Chondrocyte (in vitro differentiated cells): ENCODE results near the gene MED29. TPM values are rescaled to one million over a fixed set of nuclear protein-coding genes. Genes with fewer than 3 reads are reported as not detected.

Experiments used
- DNase-seq: peaks from one replicate; pipeline ENCODE4 v3.0.0; 2021; ENCODE audit warnings: mixed read lengths, low spot score
- H3K27ac Mint-ChIP-seq: one replicate; pipeline ENCODE4 v1.8.0; 2021; ENCODE audit warnings: mild to moderate bottlenecking, moderate library complexity, mixed read lengths; ENCODE audit not compliant: unreplicated experiment
- H3K27me3 Mint-ChIP-seq: 2 replicates; pipeline ENCODE4 v1.8.0; 2021; ENCODE audit warnings: low read depth, mixed read lengths
- H3K36me3 Mint-ChIP-seq: 2 replicates; pipeline ENCODE4 v1.8.0; 2021; ENCODE audit warnings: low read depth, mixed read lengths
- H3K4me1 Mint-ChIP-seq: 2 replicates; pipeline ENCODE4 v1.8.0; 2021; ENCODE audit warnings: low read depth, mild to moderate bottlenecking, mixed read lengths
- H3K4me3 Mint-ChIP-seq: one replicate; pipeline ENCODE4 v1.8.0; 2021; ENCODE audit warnings: mild to moderate bottlenecking, moderate library complexity, mixed read lengths; ENCODE audit not compliant: unreplicated experiment
- H3K9me3 Mint-ChIP-seq: 2 replicates; pipeline ENCODE4 v1.8.0; 2021; ENCODE audit warnings: low read depth, mixed read lengths
- total RNA-seq: library from RNA; stranded (reverse); gene quantifications from 3 replicates; pipeline ENCODE4 v1.2.1, GENCODE V29; 2021
- TF ChIP-seq, protein P1 (sequence below): fragments of 200-600 bp; sonication (generic); IDR thresholded peaks from 2 replicates; pipeline ENCODE4 v1.5.0; 2021; ENCODE audit warnings: antibody characterized with exemption, mild to moderate bottlenecking, moderate library complexity

MED29 gene
- total RNA-seq, 1 donor from 2014 or later, result 28.7 TPM

DNA sequence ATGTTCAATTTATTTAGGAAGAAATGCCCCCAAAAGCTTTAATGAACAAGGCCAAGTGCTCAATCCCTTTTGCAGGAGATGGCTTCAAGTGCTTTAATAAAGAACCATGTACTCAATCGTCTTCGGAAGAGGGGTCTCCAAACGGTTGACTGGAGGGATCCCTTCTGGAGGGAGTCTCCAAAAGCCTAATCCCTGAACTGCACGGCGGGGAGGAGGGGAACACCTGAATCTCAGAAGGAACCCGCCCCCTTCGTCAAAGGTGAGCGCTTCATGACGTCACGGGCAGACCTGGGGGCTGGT lies 777 bp upstream of the MED29 start:
- TF ChIP-seq, protein P1, sequence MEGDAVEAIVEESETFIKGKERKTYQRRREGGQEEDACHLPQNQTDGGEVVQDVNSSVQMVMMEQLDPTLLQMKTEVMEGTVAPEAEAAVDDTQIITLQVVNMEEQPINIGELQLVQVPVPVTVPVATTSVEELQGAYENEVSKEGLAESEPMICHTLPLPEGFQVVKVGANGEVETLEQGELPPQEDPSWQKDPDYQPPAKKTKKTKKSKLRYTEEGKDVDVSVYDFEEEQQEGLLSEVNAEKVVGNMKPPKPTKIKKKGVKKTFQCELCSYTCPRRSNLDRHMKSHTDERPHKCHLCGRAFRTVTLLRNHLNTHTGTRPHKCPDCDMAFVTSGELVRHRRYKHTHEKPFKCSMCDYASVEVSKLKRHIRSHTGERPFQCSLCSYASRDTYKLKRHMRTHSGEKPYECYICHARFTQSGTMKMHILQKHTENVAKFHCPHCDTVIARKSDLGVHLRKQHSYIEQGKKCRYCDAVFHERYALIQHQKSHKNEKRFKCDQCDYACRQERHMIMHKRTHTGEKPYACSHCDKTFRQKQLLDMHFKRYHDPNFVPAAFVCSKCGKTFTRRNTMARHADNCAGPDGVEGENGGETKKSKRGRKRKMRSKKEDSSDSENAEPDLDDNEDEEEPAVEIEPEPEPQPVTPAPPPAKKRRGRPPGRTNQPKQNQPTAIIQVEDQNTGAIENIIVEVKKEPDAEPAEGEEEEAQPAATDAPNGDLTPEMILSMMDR, result no peak
- H3K36me3 Mint-ChIP-seq, result peaks cover 24% of the 10 kb centered on the region

DNA sequence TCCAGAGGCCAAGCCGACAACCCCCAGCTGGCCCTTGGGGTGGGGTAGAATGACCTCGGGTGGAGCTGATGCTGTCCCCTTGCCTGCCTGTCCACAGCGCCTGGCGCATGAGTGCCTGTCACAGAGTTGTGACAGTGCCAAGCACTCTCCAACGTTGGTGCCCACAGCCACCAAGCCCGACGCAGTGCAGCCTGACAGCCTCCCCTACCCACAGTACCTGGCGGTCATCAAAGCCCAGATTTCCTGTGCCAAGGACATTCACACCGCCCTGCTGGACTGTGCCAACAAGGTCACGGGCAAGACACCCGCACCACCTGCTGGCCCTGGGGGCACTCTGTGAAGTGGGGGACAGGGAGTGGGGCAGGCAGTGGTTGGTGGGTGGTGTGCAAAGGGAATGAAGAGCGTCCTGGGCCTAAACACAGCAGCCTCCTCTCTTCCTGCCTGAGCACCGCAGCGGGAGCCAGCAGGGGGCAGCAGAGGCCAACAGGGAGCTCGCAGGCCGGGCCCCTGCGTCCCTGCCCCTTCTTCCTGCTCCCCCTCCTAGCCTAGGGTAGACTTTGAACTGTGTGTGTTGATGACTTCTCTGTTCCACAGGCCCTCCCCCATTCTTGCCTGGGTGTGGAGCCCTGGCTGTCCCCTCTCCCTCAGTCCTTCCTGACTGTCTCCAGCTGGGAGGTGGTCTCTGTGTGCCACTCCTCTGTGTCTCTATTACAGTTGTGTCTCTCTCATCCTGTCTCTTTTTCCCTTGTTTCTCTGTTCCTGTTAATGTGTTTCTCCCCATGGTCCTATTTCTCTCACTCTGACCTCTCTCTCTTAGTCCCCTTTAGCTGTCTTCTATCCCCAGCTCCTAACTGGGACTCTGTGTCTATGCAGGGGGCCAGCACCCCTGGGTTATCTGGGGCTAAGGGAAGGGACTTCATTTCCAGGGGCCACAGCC lies 6.5 kb downstream of the MED29 start:
- no peak for DNase-seq
- no peaks in the 10 kb centered on the region for H3K9me3 Mint-ChIP-seq
- peaks cover 6% of the 10 kb centered on the region for H3K36me3 Mint-ChIP-seq
- TF ChIP-seq, protein P1, result peak; percentile 96
- no peaks in the 10 kb centered on the region for H3K27me3 Mint-ChIP-seq
- peak overlapping the region; percentile 86 for H3K27ac Mint-ChIP-seq
- no peak overlapping the region for H3K4me3 Mint-ChIP-seq
- peaks cover 35% of the 10 kb centered on the region for H3K4me1 Mint-ChIP-seq

More for the DNA sequence above, 777 bp upstream of the MED29 start:
- Mint-ChIP-seq H3K4me1 (peaks cover 29% of the 10 kb centered on the region), H3K4me3 (peak overlapping the region; percentile 97), H3K27ac (peak overlapping the region; percentile 98), H3K9me3 (no peaks in the 10 kb centered on the region), H3K27me3 (no peaks in the 10 kb centered on the region)
- DNase-seq, result no peak

DNA sequence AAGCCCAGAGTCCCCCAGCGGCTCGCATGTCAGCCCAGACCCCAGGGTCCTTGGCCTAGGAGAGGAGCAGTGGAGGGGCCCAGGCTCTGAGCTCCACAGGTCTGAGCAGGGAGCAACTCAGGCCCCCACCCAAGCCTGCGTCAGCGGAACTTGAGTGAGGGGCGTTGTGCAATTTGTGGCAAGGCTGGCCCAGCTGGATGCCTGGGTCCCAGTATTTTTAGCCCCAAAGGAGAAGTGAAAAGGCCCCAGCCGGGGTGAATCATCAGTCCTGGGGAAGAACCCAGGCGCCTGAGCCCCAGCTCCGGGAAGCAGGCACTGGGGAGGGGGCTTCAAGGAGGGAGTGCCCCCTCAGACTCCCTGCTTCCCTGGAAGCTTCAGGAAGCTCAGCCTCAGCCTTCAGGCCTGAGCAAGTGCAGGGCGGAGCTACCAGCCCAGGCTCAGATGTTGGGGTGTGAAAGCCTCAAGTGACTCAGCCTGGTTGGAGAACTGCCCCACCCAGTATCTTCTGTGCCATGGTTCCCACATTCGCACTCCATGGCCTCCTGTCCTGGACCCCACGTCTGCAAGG lies 7.2 kb downstream of the MED29 start:
- Mint-ChIP-seq H3K4me1 (peaks cover 41% of the 10 kb centered on the region), H3K4me3 (no peak overlapping the region), H3K9me3 (no peaks in the 10 kb centered on the region), H3K27ac (peak overlapping the region; percentile 86), H3K36me3 (peaks cover 6% of the 10 kb centered on the region), H3K27me3 (no peaks in the 10 kb centered on the region)
- no peak for DNase-seq
- TF ChIP-seq, protein P1, result no peak

DNA sequence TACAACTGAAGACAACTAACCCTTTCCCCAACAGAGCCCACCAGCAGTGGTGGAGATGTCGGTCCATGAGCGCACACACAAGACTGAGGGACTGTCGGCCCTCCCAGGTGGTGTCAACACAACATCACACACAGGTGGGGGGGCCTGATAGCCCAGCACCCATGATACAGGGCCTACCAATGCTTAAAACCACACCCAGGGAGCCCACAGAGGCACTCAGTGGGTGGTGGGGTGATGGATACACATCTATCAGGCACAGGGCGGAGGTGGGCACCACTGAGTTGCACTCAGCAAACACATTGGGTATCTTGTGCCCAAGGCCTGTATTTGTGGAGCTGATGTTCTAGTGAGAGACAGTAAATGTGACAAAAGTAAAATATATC lies 8.5 kb downstream of the MED29 start:
- Mint-ChIP-seq H3K27ac (no peak overlapping the region), H3K9me3 (no peaks in the 10 kb centered on the region), H3K36me3 (peaks cover 4% of the 10 kb centered on the region), H3K27me3 (no peaks in the 10 kb centered on the region), H3K4me3 (no peak overlapping the region), H3K4me1 (peaks cover 47% of the 10 kb centered on the region)
- DNase-seq, result no peak
- TF ChIP-seq, protein P1, result no peak

DNA sequence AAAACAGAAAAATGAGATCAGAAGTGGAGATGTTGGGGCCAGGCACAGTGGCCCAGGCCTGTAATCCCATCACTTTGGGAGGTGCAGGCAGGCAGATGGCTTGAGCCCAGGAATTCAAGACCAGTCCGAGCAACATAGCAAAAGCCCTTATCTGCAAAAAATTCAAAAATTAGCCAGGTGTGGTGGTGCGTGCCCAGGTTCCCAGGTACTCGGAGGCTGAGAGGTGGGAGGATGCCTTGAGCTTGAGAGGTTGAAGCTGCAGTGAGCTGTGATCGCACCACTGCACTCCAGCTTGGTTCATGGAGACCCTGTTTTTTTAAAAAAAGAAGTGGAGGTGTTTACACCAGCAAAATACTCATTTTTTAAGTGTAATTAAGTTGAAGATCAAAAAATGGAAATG lies 8.9 kb downstream of the MED29 start:
- H3K9me3 Mint-ChIP-seq, result no peaks in the 10 kb centered on the region
- peaks cover 51% of the 10 kb centered on the region for H3K4me1 Mint-ChIP-seq
- H3K27ac Mint-ChIP-seq, result no peak overlapping the region
- no peak for DNase-seq
- H3K27me3 Mint-ChIP-seq, result no peaks in the 10 kb centered on the region
- no peak overlapping the region for H3K4me3 Mint-ChIP-seq
- H3K36me3 Mint-ChIP-seq, result peaks cover 3% of the 10 kb centered on the region
- TF ChIP-seq, protein P1, result no peak
